ENCODE data around the gene SLC25A34. TPM values are rescaled to one million over a fixed set of nuclear protein-coding genes. Genes with fewer than 3 reads are reported as not detected.
A peak's percentile ranks its signal among the peaks of the same experiment; 100 is the strongest.

The SLC25A34 gene
- total RNA-seq, 2 donors from 2014 or later = 1.5 to 1.9 TPM

DNA sequence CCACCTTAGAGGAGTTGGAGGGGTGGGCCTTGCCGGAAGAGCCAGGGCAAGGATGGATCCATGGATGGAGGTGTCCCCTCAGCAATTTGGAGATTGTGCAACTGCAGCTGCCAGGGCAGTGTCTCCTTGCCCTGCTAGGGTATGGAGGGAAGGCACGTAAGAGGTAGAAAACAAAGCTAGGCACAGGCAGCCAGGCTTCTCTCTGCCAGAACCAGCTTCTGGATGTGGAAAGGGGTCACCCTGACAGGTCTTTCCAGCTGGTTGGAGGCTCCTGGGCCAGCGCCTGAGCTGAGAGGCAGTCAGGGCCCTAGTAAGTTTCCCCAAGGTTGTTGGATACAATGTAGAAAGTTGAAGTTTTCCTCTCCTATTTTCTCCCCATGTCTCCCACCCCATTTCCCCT, 15.2 kb upstream of the SLC25A34 start:
- H3K27ac Mint-ChIP-seq = no peak overlapping the region
- H3K27me3 Mint-ChIP-seq = no peaks in the 10 kb centered on the region
- ATAC-seq (no peak), DNase-seq (no peak)
- peaks cover 2% of the 10 kb centered on the region for H3K4me1 Mint-ChIP-seq
- H3K9me3 ChIP-seq (ENCODE audit: control insufficient read depth, low read length, poor library complexity, severe bottlenecking) = no peaks in the 10 kb centered on the region
- peaks cover 2% of the 10 kb centered on the region for H3K36me3 Mint-ChIP-seq (ENCODE audit: low read depth)
- peak overlapping the region; percentile 15 for H3K4me3 Mint-ChIP-seq

DNA sequence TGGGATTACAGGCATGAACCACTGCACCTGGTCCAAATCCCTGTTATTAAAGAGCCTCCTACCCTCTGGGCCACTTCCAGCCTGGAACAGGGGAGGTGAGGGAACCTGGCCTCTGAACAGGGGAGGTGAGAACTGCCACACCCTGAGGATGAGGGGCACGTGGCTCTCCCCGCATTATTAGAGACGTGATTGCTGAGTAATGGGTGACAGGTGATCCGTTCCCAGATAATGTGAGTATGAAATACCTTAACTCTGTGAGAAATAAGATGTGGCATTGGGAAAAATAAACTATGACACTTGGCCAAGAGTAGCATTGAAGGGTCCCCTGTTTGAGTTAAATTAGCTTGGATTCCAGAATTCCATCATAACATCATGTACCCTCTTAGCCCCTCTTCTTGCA, 13.6 kb upstream of the SLC25A34 start:
- Mint-ChIP-seq H3K4me1 (peaks cover 2% of the 10 kb centered on the region), H3K27ac (no peak overlapping the region), H3K27me3 (no peaks in the 10 kb centered on the region), H3K36me3 (ENCODE audit: low read depth) (peaks cover 4% of the 10 kb centered on the region), H3K4me3 (peak overlapping the region; percentile 36)
- ATAC-seq (no peak), DNase-seq (no peak)
- H3K9me3 ChIP-seq (ENCODE audit: control insufficient read depth, low read length, poor library complexity, severe bottlenecking) = no peaks in the 10 kb centered on the region

DNA sequence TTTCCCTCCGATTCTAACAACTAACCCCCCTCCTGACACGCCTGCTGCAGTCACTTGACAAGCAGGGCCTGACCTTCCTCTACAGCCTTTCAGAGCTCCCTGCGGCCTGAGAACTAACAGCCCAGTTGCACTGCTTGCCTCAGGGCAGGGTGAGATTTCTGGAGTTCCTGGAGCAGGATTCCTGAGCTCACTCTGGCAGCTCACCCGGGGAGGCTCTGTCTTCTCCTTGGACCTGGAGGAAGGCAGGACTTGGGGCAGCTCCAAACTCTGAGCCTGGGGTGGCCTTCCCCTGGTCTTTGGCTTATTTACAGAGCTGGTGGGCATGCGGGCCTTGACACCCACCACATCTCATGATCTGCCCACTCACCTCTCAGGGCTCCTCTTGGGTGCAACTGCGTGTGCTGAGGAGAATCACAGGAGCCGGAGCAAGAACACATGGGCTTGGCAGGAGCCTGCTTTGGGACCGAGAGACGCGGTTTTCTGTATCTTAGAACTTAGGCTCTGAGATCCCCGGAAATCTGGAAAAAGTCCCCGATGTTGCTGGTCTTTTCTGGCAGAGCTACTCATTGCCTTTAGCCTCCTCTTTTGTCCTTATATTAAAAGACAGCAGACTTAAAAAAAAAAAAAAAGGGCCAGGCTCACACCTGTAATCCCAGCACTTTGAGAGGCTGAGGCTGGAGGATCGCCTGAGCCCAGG, 13.1 kb upstream of the SLC25A34 start:
- Mint-ChIP-seq H3K4me1 (peaks cover 2% of the 10 kb centered on the region), H3K36me3 (ENCODE audit: low read depth) (peaks cover 4% of the 10 kb centered on the region), H3K27me3 (no peaks in the 10 kb centered on the region), H3K27ac (no peak overlapping the region), H3K4me3 (peak overlapping the region; percentile 36)
- DNase-seq (no peak), ATAC-seq (no peak)
- H3K9me3 ChIP-seq (ENCODE audit: control insufficient read depth, low read length, poor library complexity, severe bottlenecking) = no peaks in the 10 kb centered on the region

DNA sequence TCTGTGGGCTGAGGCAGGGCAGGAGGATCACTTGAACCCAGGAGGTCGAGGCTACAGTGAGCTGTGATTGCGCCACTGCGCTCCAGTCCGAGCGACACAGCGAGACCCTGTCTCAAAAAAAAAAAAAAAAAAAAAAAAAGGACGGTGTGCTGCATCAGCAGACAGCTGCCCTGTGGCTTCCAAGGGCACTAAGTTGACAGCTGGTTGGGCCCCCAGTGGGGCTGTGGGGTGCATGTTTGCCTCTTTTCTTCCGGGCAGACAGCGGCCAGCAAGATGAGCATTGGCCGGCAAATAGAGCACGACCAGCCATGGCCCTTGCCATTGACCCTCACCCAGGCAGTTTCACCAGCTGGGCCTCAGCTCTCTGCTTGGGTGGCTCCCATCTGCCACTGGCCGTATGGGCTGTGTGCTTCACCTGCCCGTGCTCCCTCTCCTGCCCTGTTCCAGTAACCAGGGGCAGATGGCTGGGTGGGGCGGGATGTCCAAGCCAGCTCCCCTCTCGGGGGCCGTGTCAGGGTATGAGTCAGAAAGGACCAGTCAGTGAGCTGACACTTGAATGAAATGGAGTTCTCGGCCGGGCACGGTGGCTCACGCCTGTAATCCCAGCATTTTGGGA, 12.3 kb upstream of the SLC25A34 start:
- Mint-ChIP-seq H3K36me3 (ENCODE audit: low read depth) (peaks cover 4% of the 10 kb centered on the region), H3K4me1 (peaks cover 2% of the 10 kb centered on the region), H3K4me3 (no peak overlapping the region), H3K27me3 (no peaks in the 10 kb centered on the region), H3K27ac (no peak overlapping the region)
- ATAC-seq (no peak), DNase-seq (no peak)
- no peaks in the 10 kb centered on the region for H3K9me3 ChIP-seq (ENCODE audit: control insufficient read depth, low read length, poor library complexity, severe bottlenecking)

DNA sequence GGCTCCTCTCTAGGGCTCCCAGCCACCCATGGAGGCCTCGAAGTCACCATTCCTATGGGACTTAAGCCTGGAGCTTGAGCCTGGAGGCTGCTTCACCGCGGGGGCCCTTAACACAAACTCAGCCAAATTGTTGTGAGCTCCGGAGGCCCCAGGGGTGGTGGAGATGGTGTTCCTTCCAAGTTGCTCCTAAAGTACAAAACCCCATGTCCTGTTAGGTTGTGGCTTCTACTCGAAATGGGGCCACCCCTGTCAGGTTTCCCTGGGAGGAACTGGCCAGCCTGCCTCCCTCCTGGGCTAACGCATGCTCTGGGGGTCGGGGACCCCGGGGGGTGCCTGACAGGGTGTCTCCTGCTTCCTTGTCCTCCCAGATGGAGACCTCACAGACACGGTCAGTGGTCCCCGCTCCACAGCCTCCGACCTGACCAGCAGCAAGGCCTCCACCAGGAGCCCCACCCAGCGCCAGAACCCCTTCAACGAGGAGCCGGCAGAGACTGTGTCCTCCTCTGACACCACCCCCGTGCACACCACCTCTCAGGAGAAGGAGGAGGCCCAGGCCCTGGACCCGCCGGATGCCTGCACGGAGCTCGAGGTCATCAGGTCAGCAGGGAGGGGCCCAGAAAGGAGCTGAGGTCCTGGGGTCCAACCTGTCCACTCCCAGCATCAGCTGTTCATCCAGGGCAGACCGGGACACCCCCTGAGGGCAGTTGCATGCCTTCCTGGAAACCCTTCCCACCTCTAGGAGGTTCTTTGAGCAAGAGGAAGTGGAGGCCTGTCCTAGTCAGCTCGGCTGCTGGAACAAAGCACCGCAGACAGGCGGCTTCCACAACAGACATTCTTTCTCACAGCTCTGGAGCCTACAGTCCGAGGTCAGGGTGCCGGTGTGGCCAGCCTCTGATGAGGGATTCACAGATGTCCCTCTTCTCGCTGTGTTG, 10.8 kb upstream of the SLC25A34 start:
- Mint-ChIP-seq H3K4me1 (peaks cover 2% of the 10 kb centered on the region), H3K36me3 (ENCODE audit: low read depth) (peaks cover 2% of the 10 kb centered on the region), H3K4me3 (no peak overlapping the region), H3K27ac (peak overlapping the region; percentile 34), H3K27me3 (no peaks in the 10 kb centered on the region)
- DNase-seq (no peak), ATAC-seq (no peak)
- no peaks in the 10 kb centered on the region for H3K9me3 ChIP-seq (ENCODE audit: control insufficient read depth, low read length, poor library complexity, severe bottlenecking)

DNA sequence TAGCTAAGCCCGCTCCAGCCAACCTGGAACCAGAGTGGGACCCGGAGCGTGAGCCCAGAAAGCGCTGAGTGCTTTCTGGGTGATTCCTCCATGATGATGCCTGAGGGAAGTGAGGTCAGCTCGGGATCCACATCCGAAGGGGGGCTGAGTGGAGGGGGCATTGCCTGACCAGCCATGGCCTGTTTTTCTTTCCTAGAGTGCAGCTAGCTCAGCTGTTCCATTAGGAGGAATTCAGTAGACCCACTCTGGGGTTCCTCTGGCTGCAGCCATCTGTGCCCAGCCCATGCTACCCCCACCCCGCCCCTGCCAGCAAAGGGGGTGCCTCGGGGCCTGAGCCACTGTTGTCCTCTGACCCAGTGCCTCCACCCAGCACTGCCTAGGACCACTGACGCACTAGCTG, 9.6 kb upstream of the SLC25A34 start:
- Mint-ChIP-seq H3K36me3 (ENCODE audit: low read depth) (peaks cover 2% of the 10 kb centered on the region), H3K4me1 (peaks cover 2% of the 10 kb centered on the region)
- no peaks in the 10 kb centered on the region for H3K9me3 ChIP-seq (ENCODE audit: control insufficient read depth, low read length, poor library complexity, severe bottlenecking)

DNA sequence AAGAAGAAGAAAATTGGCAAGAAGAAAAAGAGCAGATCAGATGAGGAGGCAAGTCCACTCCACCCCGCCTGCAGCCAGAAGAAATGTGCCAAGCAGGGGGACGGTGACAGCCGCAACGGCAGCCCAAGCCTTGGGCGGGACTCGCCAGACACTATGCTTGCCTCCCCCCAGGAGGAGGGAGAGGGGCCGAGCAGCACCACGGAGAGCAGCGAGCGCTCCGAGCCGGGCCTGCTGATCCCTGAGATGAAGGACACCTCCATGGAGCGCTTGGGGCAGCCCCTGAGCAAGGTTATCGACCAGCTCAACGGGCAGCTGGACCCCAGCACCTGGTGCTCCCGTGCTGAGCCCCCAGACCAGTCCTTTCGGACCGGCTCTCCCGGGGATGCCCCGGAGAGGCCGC, 9.0 kb upstream of the SLC25A34 start:
- ATAC-seq (no peak), DNase-seq (no peak)
- Mint-ChIP-seq H3K27me3 (no peaks in the 10 kb centered on the region), H3K36me3 (ENCODE audit: low read depth) (peaks cover 2% of the 10 kb centered on the region), H3K4me3 (peak overlapping the region; percentile 45), H3K4me1 (peaks cover 2% of the 10 kb centered on the region), H3K27ac (no peak overlapping the region)
- no peaks in the 10 kb centered on the region for H3K9me3 ChIP-seq (ENCODE audit: control insufficient read depth, low read length, poor library complexity, severe bottlenecking)

More for the DNA sequence above, 9.6 kb upstream of the SLC25A34 start:
- Mint-ChIP-seq H3K4me3 (no peak overlapping the region), H3K27ac (no peak overlapping the region), H3K27me3 (no peaks in the 10 kb centered on the region)
- ATAC-seq (no peak), DNase-seq (no peak)

DNA sequence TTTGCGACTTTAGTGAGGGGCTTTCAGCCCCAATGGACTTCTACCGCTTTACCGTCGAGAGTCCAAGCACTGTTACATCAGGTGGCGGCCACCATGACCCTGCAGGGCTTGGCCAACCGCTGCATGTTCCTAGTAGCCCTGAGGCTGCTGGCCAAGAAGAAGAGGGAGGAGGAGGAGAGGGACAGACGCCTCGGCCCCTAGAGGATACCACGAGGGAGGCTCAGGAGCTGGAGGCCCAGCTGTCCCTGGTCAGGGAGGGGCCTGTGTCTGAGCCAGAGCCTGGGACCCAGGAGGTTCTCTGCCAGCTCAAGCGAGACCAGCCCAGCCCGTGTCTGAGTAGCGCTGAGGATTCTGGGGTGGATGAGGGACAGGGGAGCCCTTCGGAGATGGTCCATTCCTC, 8.6 kb upstream of the SLC25A34 start:
- Mint-ChIP-seq H3K36me3 (ENCODE audit: low read depth) (peaks cover 2% of the 10 kb centered on the region), H3K4me1 (peaks cover 2% of the 10 kb centered on the region), H3K27ac (no peak overlapping the region), H3K27me3 (no peaks in the 10 kb centered on the region), H3K4me3 (peak overlapping the region; percentile 45)
- no peaks in the 10 kb centered on the region for H3K9me3 ChIP-seq (ENCODE audit: control insufficient read depth, low read length, poor library complexity, severe bottlenecking)
- DNase-seq (no peak), ATAC-seq (no peak)

DNA sequence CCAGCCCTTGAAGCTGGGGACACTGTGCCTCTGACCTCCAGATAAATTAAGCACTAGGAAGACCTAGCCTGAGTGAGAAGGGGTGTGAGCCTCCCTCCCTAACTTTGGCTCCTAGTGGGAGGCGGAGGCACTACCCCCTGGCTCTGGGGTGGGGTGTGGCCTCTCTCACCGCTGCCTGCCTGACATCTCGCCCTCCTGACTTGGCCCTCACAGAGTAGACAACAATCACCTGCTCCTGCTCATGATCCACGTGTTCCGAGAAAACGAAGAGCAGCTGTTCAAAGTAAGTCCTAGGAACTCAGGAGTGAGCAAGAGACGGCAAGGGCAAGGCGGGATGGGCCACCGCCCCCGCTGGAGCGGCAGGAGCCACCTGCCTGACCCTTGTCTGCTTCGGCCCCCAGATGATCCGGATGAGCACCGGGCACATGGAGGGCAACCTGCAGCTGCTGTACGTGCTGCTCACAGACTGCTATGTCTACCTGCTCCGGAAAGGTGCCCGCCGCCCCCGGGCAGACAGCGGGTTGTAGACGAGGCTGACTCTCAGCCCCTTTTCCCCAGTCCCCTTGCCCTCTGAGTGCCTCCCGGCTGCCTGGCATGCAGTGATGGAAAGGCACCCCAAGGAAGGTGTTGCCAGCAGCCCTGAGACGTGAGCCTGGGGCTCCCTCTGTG, 8.1 kb upstream of the SLC25A34 start:
- Mint-ChIP-seq H3K4me1 (peaks cover 2% of the 10 kb centered on the region), H3K27ac (no peak overlapping the region), H3K4me3 (no peak overlapping the region), H3K27me3 (no peaks in the 10 kb centered on the region), H3K36me3 (ENCODE audit: low read depth) (peaks cover 2% of the 10 kb centered on the region)
- DNase-seq (no peak), ATAC-seq (no peak)
- no peaks in the 10 kb centered on the region for H3K9me3 ChIP-seq (ENCODE audit: control insufficient read depth, low read length, poor library complexity, severe bottlenecking)

DNA sequence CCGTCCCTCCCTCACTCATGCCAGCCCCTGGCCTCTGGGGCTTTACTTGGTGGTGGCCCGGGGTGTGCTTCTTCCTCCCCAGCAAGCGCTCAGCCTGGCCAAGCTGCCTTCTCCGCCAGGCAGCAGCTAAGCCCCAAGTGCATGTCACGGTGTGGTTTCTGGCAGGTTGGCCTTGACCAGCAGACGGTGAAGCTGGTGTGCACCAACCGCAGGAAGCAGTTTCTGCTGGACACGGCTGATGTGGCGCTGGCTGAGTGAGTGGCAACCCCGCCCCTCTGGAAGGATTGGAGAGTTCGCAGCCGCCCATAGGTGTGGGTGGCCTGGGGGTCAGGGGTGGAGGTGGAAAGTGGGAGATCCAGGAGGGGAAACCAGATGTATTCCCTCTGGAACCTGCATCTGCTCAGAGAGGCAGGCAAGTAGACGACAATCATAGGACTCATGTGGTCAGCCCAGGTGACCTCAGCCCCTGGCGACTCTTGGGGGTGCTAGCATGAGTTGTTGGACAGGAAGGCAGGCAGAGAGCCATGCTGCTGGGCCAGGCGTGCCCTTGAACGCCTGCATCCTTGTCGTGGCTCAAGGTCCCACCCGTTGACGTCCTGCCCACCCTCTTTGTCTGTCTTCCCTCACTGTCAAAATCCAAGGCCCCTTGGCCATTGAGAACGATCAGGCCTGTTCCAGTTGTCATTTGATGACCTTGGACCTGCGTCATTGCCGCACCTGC, 7.0 kb upstream of the SLC25A34 start:
- H3K4me3 Mint-ChIP-seq = no peak overlapping the region
- H3K9me3 ChIP-seq (ENCODE audit: control insufficient read depth, low read length, poor library complexity, severe bottlenecking) = no peaks in the 10 kb centered on the region
- peaks cover 2% of the 10 kb centered on the region for H3K4me1 Mint-ChIP-seq
- DNase-seq (no peak), ATAC-seq (no peak)
- no peaks in the 10 kb centered on the region for H3K27me3 Mint-ChIP-seq
- H3K27ac Mint-ChIP-seq = no peak overlapping the region
- H3K36me3 Mint-ChIP-seq (ENCODE audit: low read depth) = peaks cover 2% of the 10 kb centered on the region

DNA sequence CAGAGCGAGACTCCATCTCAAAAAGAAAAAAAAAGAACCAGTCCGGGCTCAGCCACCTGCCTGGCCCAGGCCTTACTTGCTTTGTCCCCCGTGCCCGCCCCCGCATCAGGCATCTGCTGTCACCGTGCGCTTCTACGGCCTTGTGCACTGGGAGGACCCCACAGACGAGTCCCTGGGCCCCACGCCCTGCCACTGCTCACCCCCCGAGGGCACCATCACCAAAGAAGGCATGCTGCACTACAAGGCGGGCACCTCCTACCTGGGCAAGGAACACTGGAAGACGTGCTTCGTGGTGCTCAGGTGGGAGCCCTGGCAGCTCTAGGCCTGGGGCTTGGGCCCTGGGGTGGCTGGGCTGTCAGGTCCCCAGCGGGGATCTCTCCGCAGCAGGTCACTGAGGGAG, 5.6 kb upstream of the SLC25A34 start:
- peaks cover 2% of the 10 kb centered on the region for H3K36me3 Mint-ChIP-seq (ENCODE audit: low read depth)

DNA sequence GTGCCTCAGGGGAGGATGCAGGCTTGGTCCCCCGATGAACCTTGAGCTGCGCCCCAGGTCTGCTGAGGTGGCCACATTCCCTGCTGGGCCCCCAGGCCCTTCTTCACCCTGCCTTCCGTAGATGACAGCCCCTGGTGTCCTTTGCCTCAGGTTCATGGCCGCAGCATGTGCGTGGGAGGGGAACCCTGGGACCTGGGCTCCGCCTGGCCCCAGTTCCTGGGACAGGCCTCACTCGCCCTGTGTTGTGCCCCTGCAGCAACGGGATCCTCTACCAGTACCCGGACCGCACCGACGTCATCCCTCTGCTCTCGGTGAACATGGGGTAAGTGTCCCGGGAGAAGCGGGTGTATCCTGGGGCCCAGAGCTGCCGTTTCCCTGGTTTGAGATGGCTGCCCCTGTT, 5.1 kb upstream of the SLC25A34 start:
- Mint-ChIP-seq H3K4me1 (no peaks in the 10 kb centered on the region), H3K27me3 (no peaks in the 10 kb centered on the region), H3K27ac (no peak overlapping the region), H3K4me3 (no peak overlapping the region), H3K36me3 (ENCODE audit: low read depth) (peaks cover 2% of the 10 kb centered on the region)
- H3K9me3 ChIP-seq (ENCODE audit: control insufficient read depth, low read length, poor library complexity, severe bottlenecking) = no peaks in the 10 kb centered on the region
- DNase-seq (no peak), ATAC-seq (no peak)

More for the DNA sequence above, 5.6 kb upstream of the SLC25A34 start:
- DNase-seq (no peak), ATAC-seq (no peak)
- no peaks in the 10 kb centered on the region for H3K9me3 ChIP-seq (ENCODE audit: control insufficient read depth, low read length, poor library complexity, severe bottlenecking)
- H3K4me3 Mint-ChIP-seq = no peak overlapping the region
- no peak overlapping the region for H3K27ac Mint-ChIP-seq
- no peaks in the 10 kb centered on the region for H3K27me3 Mint-ChIP-seq
- no peaks in the 10 kb centered on the region for H3K4me1 Mint-ChIP-seq
